ENCODE data around the gene SVIL. TPM values are rescaled to one million over a fixed set of nuclear protein-coding genes. Genes with fewer than 3 reads are reported as not detected.

Gene SVIL
- total and polyA plus RNA-seq, 10 donors: 1.4 to 65.3 (median 20.4) TPM

GRCh38 chr10:29455095-29455494 lies 179.7 kb downstream of the SVIL start:
- 89 to 95% (median 89%) methylated on average over 7 of the region's 7 CpGs for WGBS, 5 donors
- no peak for TF ChIP-seq POLR2A (IDR thresholded peaks at IDR 0.05)
- H3K4me3 ChIP-seq: no peak overlapping the region

GRCh38 chr10:29454250-29454649 lies 180.5 kb downstream of the SVIL start:
- intact Hi-C loops (cut with DNase I; ENCODE audit: low total_unique reads): loop anchor here (5.0 kb wide), 1 partner anchor 67 kb away; no protein-coding TSS in a partner anchor
- TF ChIP-seq POLR2A (IDR thresholded peaks at IDR 0.05) (no peak), CTCF (IDR thresholded peaks at IDR 0.05 in 8 of 11, conservative IDR thresholded peaks at IDR 0.05 in 3 of 11) (no peak), POLR2AphosphoS5 (IDR thresholded peaks at IDR 0.05) (no peak)
- H3K27ac ChIP-seq: no peak overlapping the region
- H3K4me3 ChIP-seq: no peak overlapping the region
- WGBS, 5 donors: 70 to 93% (median 81%) methylated on average over 4 of the region's 4 CpGs
- no peaks in the 10 kb centered on the region for H3K9me3 ChIP-seq
- H3K27me3 ChIP-seq (replicated peaks in 1 of 7): no peaks in the 10 kb centered on the region
- H3K4me1 ChIP-seq: peaks cover 0 to 4% (median 1%) of the 10 kb centered on the region in 6 donors
- peaks cover 0 to 47% (median under 1%) of the 10 kb centered on the region in 6 donors for H3K36me3 ChIP-seq
- DNase-seq: no peak

More at GRCh38 chr10:29455095-29455494, 179.7 kb downstream of the SVIL start:
- H3K36me3 ChIP-seq: peaks cover 0 to 55% (median 8%) of the 10 kb centered on the region in 6 donors
- no peaks in the 10 kb centered on the region for H3K4me1 ChIP-seq
- H3K9me3 ChIP-seq: peaks cover 0 to 8% (median 6%) of the 10 kb centered on the region in 8 donors
- intact Hi-C loops (cut with DNase I; ENCODE audit: low total_unique reads): no loop called here
- no peaks in the 10 kb centered on the region for H3K27me3 ChIP-seq (replicated peaks in 1 of 7)
- no peak overlapping the region for H3K27ac ChIP-seq
- DNase-seq: no peak

- TF ChIP-seq CTCF (IDR thresholded peaks at IDR 0.05 in 8 of 11, conservative IDR thresholded peaks at IDR 0.05 in 3 of 11): no peak
- intact Hi-C loops (cut with DNase I; ENCODE audit: low total_unique reads): loop anchor here (5.0 kb wide), 1 partner anchor 65 kb away; no protein-coding TSS in a partner anchor
- Histone ChIP-seq H3K36me3 (peaks cover 0 to 30% (median 0%) of the 10 kb centered on the region in 6 donors), H3K9me3 (no peaks in the 10 kb centered on the region), H3K27me3 (replicated peaks in 1 of 7) (no peaks in the 10 kb centered on the region), H3K4me3 (no peak overlapping the region), H3K27ac (no peak overlapping the region), H3K4me1 (peaks cover 0 to 12% (median 5%) of the 10 kb centered on the region in 6 donors)
- whole genome bisulfite sequencing, 5 donors: 94 to 99% (median 96%) methylated on average over 8 of the region's 8 CpGs
- DNase-seq: no peak
Observed at GRCh38 chr10:29452546-29452945, 182.2 kb downstream of the SVIL start.

DNA sequence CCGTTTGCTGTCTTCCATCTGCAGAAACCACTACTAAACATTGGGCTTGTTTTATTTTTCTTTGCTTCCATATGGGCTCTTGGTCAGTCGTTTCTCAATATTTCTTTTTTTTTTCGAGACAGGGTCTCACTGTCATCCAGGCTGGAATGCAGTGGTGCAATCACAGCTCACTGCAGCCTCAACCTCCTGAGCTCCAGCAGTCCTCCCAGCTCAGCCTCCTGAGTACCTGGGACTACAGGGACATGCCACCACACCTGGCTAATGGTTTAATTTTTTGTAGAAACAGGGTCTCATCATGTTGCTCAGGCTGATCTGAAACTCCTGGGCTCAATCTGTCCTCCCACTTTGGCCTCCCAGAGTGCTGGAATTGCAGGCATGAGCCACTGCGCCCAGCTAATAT lies 182.8 kb downstream of the SVIL start:
- no peak for DNase-seq
- H3K27me3 ChIP-seq (replicated peaks in 1 of 7): no peaks in the 10 kb centered on the region
- no peak for TF ChIP-seq POLR2A (IDR thresholded peaks at IDR 0.05)
- 65 to 81% (median 74%) methylated on average over 4 of the region's 4 CpGs for WGBS, 5 donors
- H3K36me3 ChIP-seq: peaks cover 0 to 24% (median 0%) of the 10 kb centered on the region in 6 donors
- intact Hi-C loops (cut with DNase I; ENCODE audit: low total_unique reads): loop anchor here (5.0 kb wide), 1 partner anchor 65 kb away; no protein-coding TSS in a partner anchor
- no peaks in the 10 kb centered on the region for H3K9me3 ChIP-seq
- H3K4me3 ChIP-seq: no peak overlapping the region
- H3K4me1 ChIP-seq: peaks cover 0 to 13% (median 5%) of the 10 kb centered on the region in 6 donors
- no peak overlapping the region for H3K27ac ChIP-seq

DNA sequence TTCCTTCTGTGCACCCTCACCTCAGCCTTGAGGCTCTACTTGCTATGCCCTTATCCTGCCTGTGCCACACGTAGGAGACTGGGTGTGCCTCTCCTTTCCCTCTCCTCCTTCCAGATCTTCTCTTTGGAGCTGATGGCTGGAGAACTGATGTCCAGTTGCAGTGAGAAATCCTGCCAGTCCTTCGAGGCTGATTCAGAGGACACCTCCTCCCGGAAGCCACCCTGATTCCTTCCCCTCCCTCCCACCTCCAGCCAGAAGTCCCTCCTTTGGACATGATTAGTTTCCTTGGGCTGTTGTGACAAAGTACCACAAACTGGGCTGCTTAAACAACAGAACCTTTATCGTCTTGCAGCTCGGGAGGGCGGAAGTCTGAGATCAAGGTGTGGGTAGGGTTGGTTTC lies 184.4 kb downstream of the SVIL start:
- Histone ChIP-seq H3K36me3 (peaks cover 0 to 15% (median 0%) of the 10 kb centered on the region in 6 donors), H3K4me3 (no peak overlapping the region), H3K4me1 (peaks cover 0 to 28% (median 7%) of the 10 kb centered on the region in 6 donors), H3K9me3 (no peaks in the 10 kb centered on the region), H3K27ac (no peak overlapping the region), H3K27me3 (replicated peaks in 1 of 7) (no peaks in the 10 kb centered on the region)
- TF ChIP-seq CTCF (IDR thresholded peaks at IDR 0.05 in 8 of 11, conservative IDR thresholded peaks at IDR 0.05 in 3 of 11) (no peak), POLR2AphosphoS5 (IDR thresholded peaks at IDR 0.05) (no peak), POLR2A (IDR thresholded peaks at IDR 0.05) (no peak)
- intact Hi-C loops (cut with DNase I; ENCODE audit: low total_unique reads): loop anchor here (5.0 kb wide), 1 partner anchor 63 kb away; no protein-coding TSS in a partner anchor
- 79 to 96% (median 91%) methylated on average over 6 of the region's 6 CpGs for WGBS, 5 donors
- DNase-seq: no peak

Measured in spleen (tissue), 11 donors.